B cell (primary cell): ENCODE measurements around the gene OR1L1.

ENCODE experiments used
- EZH2 ChIP-seq: IDR thresholded peaks from 2 replicates; pipeline ENCODE4 v1.6.1; 2012; ENCODE audit warnings: borderline replicate concordance, low read depth, mild to moderate bottlenecking, moderate library complexity, low read length; ENCODE audit not compliant: insufficient read depth, poor library complexity, severe bottlenecking
- TF ChIP-seq, protein P1 (sequence below): fragments of 200-600 bp; IDR thresholded peaks from one replicate; pipeline ENCODE4 v1.8.0; 2022; ENCODE audit warnings: antibody characterized with exemption, mild to moderate bottlenecking

DNA sequence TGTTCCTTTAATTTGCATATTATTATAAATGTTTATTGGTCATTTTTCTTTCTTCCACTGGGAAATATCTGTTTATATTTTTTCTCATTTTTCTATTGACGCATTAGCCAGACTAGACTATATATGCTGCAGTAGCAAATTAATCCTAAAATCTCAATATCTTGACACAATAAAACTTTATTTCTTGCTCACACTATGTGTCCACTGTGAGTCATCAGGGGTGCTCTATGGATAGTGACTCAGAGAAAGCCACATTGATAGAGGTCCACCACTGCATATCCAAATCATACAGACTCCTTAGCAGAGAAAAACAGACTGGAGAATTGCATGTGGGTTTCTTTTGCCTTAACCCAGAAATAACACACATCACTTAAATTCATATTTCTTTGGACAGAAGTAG, 34.2 kb downstream of the OR1L1 start:
- TF ChIP-seq, protein P1, sequence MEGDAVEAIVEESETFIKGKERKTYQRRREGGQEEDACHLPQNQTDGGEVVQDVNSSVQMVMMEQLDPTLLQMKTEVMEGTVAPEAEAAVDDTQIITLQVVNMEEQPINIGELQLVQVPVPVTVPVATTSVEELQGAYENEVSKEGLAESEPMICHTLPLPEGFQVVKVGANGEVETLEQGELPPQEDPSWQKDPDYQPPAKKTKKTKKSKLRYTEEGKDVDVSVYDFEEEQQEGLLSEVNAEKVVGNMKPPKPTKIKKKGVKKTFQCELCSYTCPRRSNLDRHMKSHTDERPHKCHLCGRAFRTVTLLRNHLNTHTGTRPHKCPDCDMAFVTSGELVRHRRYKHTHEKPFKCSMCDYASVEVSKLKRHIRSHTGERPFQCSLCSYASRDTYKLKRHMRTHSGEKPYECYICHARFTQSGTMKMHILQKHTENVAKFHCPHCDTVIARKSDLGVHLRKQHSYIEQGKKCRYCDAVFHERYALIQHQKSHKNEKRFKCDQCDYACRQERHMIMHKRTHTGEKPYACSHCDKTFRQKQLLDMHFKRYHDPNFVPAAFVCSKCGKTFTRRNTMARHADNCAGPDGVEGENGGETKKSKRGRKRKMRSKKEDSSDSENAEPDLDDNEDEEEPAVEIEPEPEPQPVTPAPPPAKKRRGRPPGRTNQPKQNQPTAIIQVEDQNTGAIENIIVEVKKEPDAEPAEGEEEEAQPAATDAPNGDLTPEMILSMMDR = no peak
- TF ChIP-seq EZH2 = no peak
